A673 (cell line): Measurements from ENCODE around the gene SMYD1.

Experiments used
- CTCF ChIP-seq: fragments of 300-800, 200-600 bp; sonication (generic); conservative IDR thresholded peaks from 2 replicates; pipeline ENCODE4 v1.5.1; 2017; ENCODE audit warnings: low read depth, mild to moderate bottlenecking, antibody characterized with exemption, low read length, moderate library complexity, mixed read lengths
- EZH2 ChIP-seq: fragments of 200-600 bp; sonication (generic); IDR thresholded peaks from 2 replicates; pipeline ENCODE4 v1.6.1; 2017; ENCODE audit warnings: borderline replicate concordance, low read depth, mild to moderate bottlenecking, mixed read lengths, antibody characterized with exemption, low read length; ENCODE audit not compliant: poor library complexity, severe bottlenecking

- no peak for TF ChIP-seq CTCF
- TF ChIP-seq EZH2, result no peak
Observed at GRCh38 chr2:88071365-88071764, 3.7 kb downstream of the SMYD1 start.
